CD4-positive, alpha-beta T cell (primary cell): ENCODE measurements around the gene SH3RF3. TPM values are rescaled to one million over a fixed set of nuclear protein-coding genes. Genes with fewer than 3 reads are reported as not detected.

ENCODE experiments used
- ATAC-seq: fragments of 200-7000 bp; cut with Tn5 transposase; one replicate; pipeline ENCODE4 v1.10.0; 2022; ENCODE audit warnings: mild to moderate bottlenecking; ENCODE audit not compliant: poor library complexity
- CTCF ChIA-PET: fragments of 350-600 bp; sonication (Branson Sonifier 250); formaldehyde crosslinking; loops from one replicate; lab custom pipeline; 2021; ENCODE audit warnings: antibody characterized with exemption, inconsistent platforms; lab: Charles Lee
- POLR2A ChIA-PET: fragments of 350-600 bp; sonication (Branson Sonifier 250); formaldehyde crosslinking; loops from one replicate; lab custom pipeline; 2021; ENCODE audit warnings: antibody characterized with exemption, inconsistent platforms; lab: Charles Lee
- DNase-seq, 14 experiments: peaks; one replicate each; pipeline ENCODE4 v3.0.0-alpha.2; 2013 to 2020; ENCODE audit warnings: mixed read lengths in 2 of 14
- H3K27ac ChIP-seq, 2 donors: one replicate each; pipeline versions ENCODE4 v1.5.1 to v1.7.0; 2013; ENCODE audit warnings: low read length in 2 of 2, low read depth in 1 of 2, mild to moderate bottlenecking in 1 of 2
- H3K27me3 ChIP-seq, 2 experiments: 1 replicate in 1 of 2; 2 replicates in 1 of 2; pipeline versions ENCODE4 v1.6.1 to v1.7.0; 2013; ENCODE audit warnings: low read length in 2 of 2, control low read depth in 1 of 2, mild to moderate bottlenecking in 1 of 2, moderate library complexity in 1 of 2; ENCODE audit not compliant: insufficient read depth in 2 of 2, control insufficient read depth in 1 of 2
- H3K36me3 ChIP-seq: one replicate; pipeline ENCODE4 v1.6.1; 2013; ENCODE audit warnings: low read length, control low read depth; ENCODE audit not compliant: insufficient read depth
- H3K4me1 ChIP-seq: one replicate; pipeline ENCODE4 v1.6.1; 2013; ENCODE audit warnings: low read length, control low read depth; ENCODE audit not compliant: insufficient read depth
- H3K4me3 ChIP-seq: one replicate; pipeline ENCODE4 v1.5.1; 2013; ENCODE audit warnings: mild to moderate bottlenecking, low read length, moderate library complexity
- H3K9me3 ChIP-seq, 2 experiments: 1 replicate in 1 of 2; 2 replicates in 1 of 2; pipeline versions ENCODE4 v1.6.1 to v1.7.0; 2013; ENCODE audit warnings: low read length in 2 of 2, mild to moderate bottlenecking in 2 of 2, control low read depth in 1 of 2, moderate library complexity in 1 of 2; ENCODE audit not compliant: control insufficient read depth in 1 of 2, insufficient read depth in 1 of 2
- H3K27ac Mint-ChIP-seq: one replicate; pipeline ENCODE4 v1.8.0; 2020; ENCODE audit warnings: mixed read lengths
- H3K27me3 Mint-ChIP-seq: one replicate; pipeline ENCODE4 v1.8.0; 2021; ENCODE audit warnings: mixed read lengths
- H3K36me3 Mint-ChIP-seq: one replicate; pipeline ENCODE4 v1.8.0; 2021; ENCODE audit warnings: low read depth, mixed read lengths
- H3K4me1 Mint-ChIP-seq: one replicate; pipeline ENCODE4 v1.8.0; 2021; ENCODE audit warnings: low read depth, mixed read lengths
- H3K4me3 Mint-ChIP-seq: one replicate; pipeline ENCODE4 v1.8.0; 2020; ENCODE audit warnings: mild to moderate bottlenecking, mixed read lengths
- H3K9me3 Mint-ChIP-seq: one replicate; pipeline ENCODE4 v1.8.0; 2020; ENCODE audit warnings: mixed read lengths
- CTCF ChIP-seq: fragments of 200-600 bp; IDR thresholded peaks from one replicate; pipeline ENCODE4 v1.8.0; 2022; ENCODE audit warnings: antibody characterized with exemption, mild to moderate bottlenecking
- intact Hi-C, 2 experiments: fragments of 100-400 bp; cut with DNase I in 1 of 2; cut with micrococcal nuclease in 1 of 2; formaldehyde crosslinking; loops; one replicate each; pipeline versions ENCODE4 v1.15.1 to v1.9.0; 2023 to 2025; cut with DNase I, micrococcal nuclease
- total RNA-seq, 174 experiments: library from RNA in 2 of 174; stranded (reverse) in 2 of 174; gene quantifications; one replicate each; pipeline ENCODE4 v1.2.3 and lab custom pipeline; 2021 to 2026

Gene SH3RF3
- total RNA-seq, 2 experiments from 2014 or later, result 5.2 to 5.9 TPM

DNA sequence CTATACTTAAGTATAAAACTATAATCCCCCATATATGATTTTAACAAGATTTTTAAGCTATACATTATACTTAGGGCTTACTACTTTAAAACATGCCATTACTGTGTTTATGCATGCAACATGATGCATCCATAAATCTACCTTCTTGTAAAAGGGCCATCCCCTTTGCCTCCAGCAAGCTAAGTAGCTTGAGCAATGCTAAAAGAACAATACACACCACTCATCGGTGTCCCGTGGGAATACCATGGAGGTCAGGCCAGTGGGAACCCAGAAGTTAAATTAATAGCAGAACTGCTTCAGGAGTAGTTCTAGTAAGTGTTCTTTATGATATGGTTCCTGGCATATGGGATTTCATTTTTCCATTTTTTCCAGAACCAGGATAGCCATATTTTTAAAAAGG is 37.8 kb downstream of the SH3RF3 start:
- intact Hi-C loops, result no loop called here
- H3K4me1 ChIP-seq, result no peaks in the 10 kb centered on the region
- no peak overlapping the region for H3K4me3 Mint-ChIP-seq
- H3K9me3 Mint-ChIP-seq, result peaks cover 3% of the 10 kb centered on the region
- H3K27ac ChIP-seq, result no peak overlapping the region
- no peaks in the 10 kb centered on the region for H3K9me3 ChIP-seq
- H3K36me3 ChIP-seq, result no peaks in the 10 kb centered on the region
- TF ChIP-seq CTCF, result no peak
- POLR2A ChIA-PET, result interaction anchor here (1.8 kb wide), 1 partner anchor 136 kb away, joined by 4 read pairs; no protein-coding TSS in a partner anchor
- no peak overlapping the region for H3K4me3 ChIP-seq
- CTCF ChIA-PET, result no interaction called here
- no peaks in the 10 kb centered on the region for H3K27me3 Mint-ChIP-seq
- no peaks in the 10 kb centered on the region for H3K27me3 ChIP-seq
- ATAC-seq, result no peak
- no peaks in the 10 kb centered on the region for H3K36me3 Mint-ChIP-seq
- H3K27ac Mint-ChIP-seq, result no peak overlapping the region
- peaks cover 19% of the 10 kb centered on the region for H3K4me1 Mint-ChIP-seq
- no peak for DNase-seq

GRCh38 chr2:109168086-109168485 is 39.1 kb downstream of the SH3RF3 start:
- Histone ChIP-seq H3K36me3 (no peaks in the 10 kb centered on the region), H3K4me3 (no peak overlapping the region), H3K9me3 (no peaks in the 10 kb centered on the region), H3K4me1 (no peaks in the 10 kb centered on the region), H3K27me3 (no peaks in the 10 kb centered on the region), H3K27ac (no peak overlapping the region)
- Mint-ChIP-seq H3K9me3 (peaks cover 3% of the 10 kb centered on the region), H3K4me3 (no peak overlapping the region), H3K27ac (no peak overlapping the region), H3K36me3 (no peaks in the 10 kb centered on the region), H3K4me1 (peaks cover 27% of the 10 kb centered on the region), H3K27me3 (no peaks in the 10 kb centered on the region)
- ATAC-seq (no peak), DNase-seq (no peak)
- ChIA-PET POLR2A (no interaction called here), CTCF (no interaction called here)
- no peak for TF ChIP-seq CTCF
- intact Hi-C loops, result no loop called here

DNA sequence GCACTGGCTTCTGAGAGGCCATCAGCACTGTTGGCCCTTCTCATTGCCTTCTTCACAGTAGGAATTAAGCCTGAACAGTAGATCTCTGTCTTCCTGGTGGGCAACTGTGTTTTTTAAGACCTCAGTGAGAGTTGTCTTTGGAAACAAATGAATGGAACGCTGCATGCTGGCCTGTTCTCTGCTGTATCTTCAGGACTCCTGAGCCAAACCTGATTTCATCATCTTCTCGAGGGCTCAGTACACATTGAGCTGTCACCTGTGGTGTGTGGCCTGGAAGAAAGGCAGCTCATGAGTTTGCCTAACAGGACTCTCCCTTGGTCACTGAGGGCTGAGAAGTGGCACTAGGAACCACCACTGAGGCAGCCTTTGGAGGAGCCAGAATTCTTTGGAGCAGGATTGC is 39.7 kb downstream of the SH3RF3 start:
- Histone ChIP-seq H3K4me1 (peaks cover under 1% of the 10 kb centered on the region), H3K36me3 (no peaks in the 10 kb centered on the region), H3K27me3 (peaks cover 0 to under 1% of the 10 kb centered on the region in 2 experiments), H3K9me3 (no peaks in the 10 kb centered on the region), H3K27ac (no peak overlapping the region), H3K4me3 (no peak overlapping the region)
- ChIA-PET POLR2A (no interaction called here), CTCF (no interaction called here)
- Mint-ChIP-seq H3K27ac (no peak overlapping the region), H3K9me3 (peaks cover 3% of the 10 kb centered on the region), H3K36me3 (no peaks in the 10 kb centered on the region), H3K4me3 (no peak overlapping the region), H3K27me3 (no peaks in the 10 kb centered on the region), H3K4me1 (peaks cover 29% of the 10 kb centered on the region)
- no peak for TF ChIP-seq CTCF
- ATAC-seq, result no peak
- intact Hi-C loops, result no loop called here
- no peak for DNase-seq
